Uterus (tissue), 2 donors: ENCODE measurements around the gene HLF.

ENCODE experiments used
- POLR2A ChIP-seq, 2 donors: fragments of 450-650 bp; IDR thresholded peaks; one replicate each; pipeline ENCODE4 v1.6.1; 2016; ENCODE audit warnings: antibody characterized with exemption in 2 of 2, mild to moderate bottlenecking in 1 of 2, moderate library complexity in 1 of 2
- TF ChIP-seq, protein P1 (sequence below), 4 experiments: fragments of 200-600 bp in 2 of 4; fragments of 450-650 bp in 2 of 4; sonication (generic) in 2 of 4; IDR thresholded peaks; one replicate each; pipeline ENCODE4 v1.5.1; 2016 to 2019; ENCODE audit warnings: antibody characterized with exemption in 4 of 4, mild to moderate bottlenecking in 2 of 4, moderate library complexity in 1 of 4

DNA sequence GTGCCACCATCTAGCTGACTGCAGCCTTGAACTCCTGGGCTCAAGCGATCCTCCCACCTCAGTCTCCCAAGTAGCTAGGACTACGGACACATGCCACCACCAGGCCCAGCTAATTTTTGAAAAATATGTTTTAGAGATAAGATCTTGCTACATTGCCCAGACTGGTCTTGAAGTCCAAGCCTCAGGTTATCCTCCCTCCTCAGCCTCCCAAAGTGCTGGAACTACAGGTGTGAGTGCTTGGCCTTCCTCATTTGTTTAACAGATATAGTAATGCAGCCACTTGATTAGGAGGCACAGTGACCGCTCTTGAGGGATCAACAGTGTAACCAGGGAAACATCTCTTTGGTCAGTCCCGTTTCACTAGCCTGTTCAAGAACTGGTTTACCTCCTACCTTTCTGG is 35.1 kb downstream of the HLF start:
- TF ChIP-seq, protein P1, sequence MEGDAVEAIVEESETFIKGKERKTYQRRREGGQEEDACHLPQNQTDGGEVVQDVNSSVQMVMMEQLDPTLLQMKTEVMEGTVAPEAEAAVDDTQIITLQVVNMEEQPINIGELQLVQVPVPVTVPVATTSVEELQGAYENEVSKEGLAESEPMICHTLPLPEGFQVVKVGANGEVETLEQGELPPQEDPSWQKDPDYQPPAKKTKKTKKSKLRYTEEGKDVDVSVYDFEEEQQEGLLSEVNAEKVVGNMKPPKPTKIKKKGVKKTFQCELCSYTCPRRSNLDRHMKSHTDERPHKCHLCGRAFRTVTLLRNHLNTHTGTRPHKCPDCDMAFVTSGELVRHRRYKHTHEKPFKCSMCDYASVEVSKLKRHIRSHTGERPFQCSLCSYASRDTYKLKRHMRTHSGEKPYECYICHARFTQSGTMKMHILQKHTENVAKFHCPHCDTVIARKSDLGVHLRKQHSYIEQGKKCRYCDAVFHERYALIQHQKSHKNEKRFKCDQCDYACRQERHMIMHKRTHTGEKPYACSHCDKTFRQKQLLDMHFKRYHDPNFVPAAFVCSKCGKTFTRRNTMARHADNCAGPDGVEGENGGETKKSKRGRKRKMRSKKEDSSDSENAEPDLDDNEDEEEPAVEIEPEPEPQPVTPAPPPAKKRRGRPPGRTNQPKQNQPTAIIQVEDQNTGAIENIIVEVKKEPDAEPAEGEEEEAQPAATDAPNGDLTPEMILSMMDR (IDR thresholded peaks at IDR 0.05) = no peak
- TF ChIP-seq POLR2A (IDR thresholded peaks at IDR 0.05) = no peak
